ENCODE measurements around the gene KRTAP10-11.

KRTAP10-11 gene

GRCh38 chr21:44694776-44695175 lies 48.6 kb downstream of the KRTAP10-11 start:
- DNase-seq (ENCODE audit: low read depth in 4 of 4, low spot score in 1 of 4): no peak

GRCh38 chr21:44695184-44695583 lies 49.0 kb downstream of the KRTAP10-11 start:
- no peak for DNase-seq (ENCODE audit: low read depth in 4 of 4, low spot score in 1 of 4)

- DNase-seq (ENCODE audit: low read depth in 4 of 4, low spot score in 1 of 4): no peak
Measured at GRCh38 chr21:44695641-44696040, 49.4 kb downstream of the KRTAP10-11 start.

GRCh38 chr21:44696572-44696971 lies 50.4 kb downstream of the KRTAP10-11 start:
- no peak for DNase-seq (ENCODE audit: low read depth in 4 of 4, low spot score in 1 of 4)
